CD8-positive, alpha-beta memory T cell (primary cell): ENCODE measurements around the gene TDRD3. TPM values are rescaled to one million over a fixed set of nuclear protein-coding genes. Genes with fewer than 3 reads are reported as not detected.

Experiments
- CTCF ChIA-PET: fragments of 350-600 bp; sonication (Branson Sonifier 250); formaldehyde crosslinking; loops from one replicate; lab custom pipeline; 2021; ENCODE audit warnings: antibody characterized with exemption; lab: Charles Lee
- POLR2A ChIA-PET: fragments of 350-600 bp; sonication (Branson Sonifier 250); formaldehyde crosslinking; loops from one replicate; lab custom pipeline; 2021; ENCODE audit warnings: antibody characterized with exemption; lab: Charles Lee
- DNase-seq, 5 donors: peaks; one replicate each; pipeline versions ENCODE4 v3.0.0 to v3.0.0-alpha.2; 2020 to 2022; ENCODE audit warnings: mixed read lengths in 1 of 5
- H3K27ac ChIP-seq: one replicate; pipeline ENCODE4 v1.7.0; 2013; ENCODE audit warnings: low read depth, mild to moderate bottlenecking, low read length, moderate library complexity
- H3K27me3 ChIP-seq: 2 replicates; pipeline ENCODE4 v1.7.0; 2013; ENCODE audit warnings: low read length, mild to moderate bottlenecking; ENCODE audit not compliant: insufficient read depth, poor library complexity, severe bottlenecking
- H3K36me3 ChIP-seq: 2 replicates; pipeline ENCODE4 v1.7.0; 2013; ENCODE audit warnings: mild to moderate bottlenecking, low read length, moderate library complexity; ENCODE audit not compliant: insufficient read depth
- H3K4me1 ChIP-seq: 2 replicates; pipeline ENCODE4 v1.7.0; 2013; ENCODE audit warnings: mild to moderate bottlenecking, low read length, moderate library complexity; ENCODE audit not compliant: insufficient read depth
- H3K4me3 ChIP-seq: 2 replicates; pipeline ENCODE4 v1.7.0; 2013; ENCODE audit warnings: mild to moderate bottlenecking, low read length
- H3K9me3 ChIP-seq: 2 replicates; pipeline ENCODE4 v1.7.0; 2013; ENCODE audit warnings: mild to moderate bottlenecking, low read length
- H3K27ac Mint-ChIP-seq, 8 donors: one replicate each; pipeline ENCODE4 v1.8.0; 2020 to 2021; ENCODE audit warnings: mixed read lengths in 8 of 8, mild to moderate bottlenecking in 6 of 8, inconsistent platforms in 3 of 8, moderate library complexity in 3 of 8
- H3K27me3 Mint-ChIP-seq, 2 donors: one replicate each; pipeline ENCODE4 v1.8.0; 2020 to 2021; ENCODE audit warnings: mixed read lengths in 2 of 2, mild to moderate bottlenecking in 1 of 2, moderate library complexity in 1 of 2
- H3K36me3 Mint-ChIP-seq, 3 donors: one replicate each; pipeline ENCODE4 v1.8.0; 2020 to 2021; ENCODE audit warnings: mixed read lengths in 3 of 3, inconsistent platforms in 1 of 3, mild to moderate bottlenecking in 1 of 3
- H3K4me1 Mint-ChIP-seq, 3 donors: one replicate each; pipeline ENCODE4 v1.8.0; 2020 to 2021; ENCODE audit warnings: mixed read lengths in 3 of 3, inconsistent platforms in 1 of 3, mild to moderate bottlenecking in 1 of 3
- H3K4me3 Mint-ChIP-seq, 7 donors: one replicate each; pipeline ENCODE4 v1.8.0; 2020 to 2021; ENCODE audit warnings: mixed read lengths in 7 of 7, mild to moderate bottlenecking in 6 of 7, moderate library complexity in 4 of 7, inconsistent platforms in 2 of 7
- H3K9me3 Mint-ChIP-seq, 5 donors: one replicate each; pipeline ENCODE4 v1.8.0; 2020 to 2022; ENCODE audit warnings: mixed read lengths in 5 of 5, mild to moderate bottlenecking in 3 of 5, moderate library complexity in 2 of 5, inconsistent platforms in 1 of 5
- polyA plus RNA-seq: library from polyadenylated mRNA; unstranded; fragments of 300-500 nt; fragmentation: Illumina TruSeq; gene quantifications from one replicate; pipeline ENCODE4 v1.2.3, GENCODE V29; 2021
- total RNA-seq, 2 experiments: library from RNA; stranded (reverse); gene quantifications; one replicate each; pipeline ENCODE4 v1.2.3, GENCODE V29; 2021

TDRD3 gene
- total RNA-seq (10 to 100 TPM; 21.2 to 22.7 TPM), polyA plus RNA-seq (8.7 TPM)

- H3K4me3 Mint-ChIP-seq = peak within 1 kb of the TSS; percentile 94 to 99 (median 97)
- peaks cover 30 to 47% (median 44%) of the 10 kb centered on the region in 3 donors for H3K4me1 Mint-ChIP-seq
- DNase-seq = peak; percentile 63 to 88 (median 83)
- Histone ChIP-seq H3K4me3 (peak within 1 kb of the TSS; percentile 99), H3K27me3 (no peaks in the 10 kb centered on the region), H3K4me1 (peaks cover 23% of the 10 kb centered on the region), H3K9me3 (no peaks in the 10 kb centered on the region), H3K27ac (peak within 1 kb of the TSS; percentile 86), H3K36me3 (no peaks in the 10 kb centered on the region)
- H3K27me3 Mint-ChIP-seq = no peaks in the 10 kb centered on the region
- H3K27ac Mint-ChIP-seq = peak within 1 kb of the TSS; percentile 96 to 99 (median 97)
- H3K36me3 Mint-ChIP-seq = peaks cover 0 to 15% (median 0%) of the 10 kb centered on the region in 3 donors
- no peaks in the 10 kb centered on the region for H3K9me3 Mint-ChIP-seq
- POLR2A ChIA-PET = interaction anchor here (1.4 kb wide), 1 partner anchor 1005 kb away, joined by 4 read pairs; no protein-coding TSS in a partner anchor
- CTCF ChIA-PET = interaction anchor here (1.0 to 2.3 kb wide), 4 partner anchors 25 to 34 kb away, joined by 3 to 11 read pairs (median 6); no protein-coding TSS in a partner anchor
Measured at GRCh38 chr13:60396783-60397703, at the start of gene TDRD3. TDRD3 (plus strand) TSS chr13:60397220; CDS start chr13:60397365, 145 bp downstream.

- H3K36me3 Mint-ChIP-seq = no peaks in the 10 kb centered on the region
- POLR2A ChIA-PET = no interaction called here
- H3K4me1 ChIP-seq = no peaks in the 10 kb centered on the region
- H3K27me3 ChIP-seq = peaks cover 2% of the 10 kb centered on the region
- H3K4me3 ChIP-seq = no peak overlapping the region
- peaks cover 12 to 54% of the 10 kb centered on the region in 2 donors for H3K27me3 Mint-ChIP-seq
- no peak overlapping the region for H3K27ac ChIP-seq
- no peaks in the 10 kb centered on the region for H3K36me3 ChIP-seq
- no peaks in the 10 kb centered on the region for H3K4me1 Mint-ChIP-seq
- H3K9me3 ChIP-seq = no peaks in the 10 kb centered on the region
- no peak overlapping the region for H3K4me3 Mint-ChIP-seq
- CTCF ChIA-PET = no interaction called here
- peaks cover 0 to 3% (median 0%) of the 10 kb centered on the region in 5 donors for H3K9me3 Mint-ChIP-seq
- no peak overlapping the region for H3K27ac Mint-ChIP-seq
- no peak for DNase-seq
Measured at GRCh38 chr13:60347690-60348089, 49.3 kb upstream of the TDRD3 start.

- no peak for DNase-seq
- no peaks in the 10 kb centered on the region for H3K36me3 ChIP-seq
- Mint-ChIP-seq H3K4me1 (no peaks in the 10 kb centered on the region), H3K9me3 (peaks cover 0 to 4% (median 2%) of the 10 kb centered on the region in 5 donors), H3K27me3 (peaks cover 10 to 54% of the 10 kb centered on the region in 2 donors), H3K36me3 (no peaks in the 10 kb centered on the region), H3K4me3 (no peak overlapping the region), H3K27ac (no peak overlapping the region)
- H3K4me1 ChIP-seq = no peaks in the 10 kb centered on the region
- H3K9me3 ChIP-seq = no peaks in the 10 kb centered on the region
- ChIA-PET POLR2A (no interaction called here), CTCF (no interaction called here)
- peaks cover 2% of the 10 kb centered on the region for H3K27me3 ChIP-seq
- H3K27ac ChIP-seq = no peak overlapping the region
- H3K4me3 ChIP-seq = no peak overlapping the region
Measured at GRCh38 chr13:60348097-60348496, 48.9 kb upstream of the TDRD3 start.

DNA sequence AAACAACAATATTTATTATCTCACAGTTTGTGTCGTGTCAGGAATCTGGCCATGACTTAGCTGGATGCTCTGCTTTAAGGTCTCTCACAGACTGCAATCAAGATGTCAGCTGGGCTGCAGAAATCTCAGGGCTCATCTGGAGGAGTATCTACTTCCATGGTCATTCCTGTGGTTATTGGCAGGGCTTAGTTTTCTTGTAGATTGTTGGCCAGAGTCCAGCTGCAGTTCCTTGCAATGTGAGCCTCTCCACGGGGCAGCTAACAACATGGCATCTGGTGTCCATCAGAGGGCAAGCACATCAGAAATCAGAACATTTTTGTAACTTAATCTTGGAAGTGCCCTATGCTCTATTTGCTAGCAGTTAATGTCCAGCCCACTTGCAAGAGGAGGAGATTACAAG lies 45.7 kb upstream of the TDRD3 start:
- Histone ChIP-seq H3K9me3 (no peaks in the 10 kb centered on the region), H3K4me1 (no peaks in the 10 kb centered on the region), H3K36me3 (no peaks in the 10 kb centered on the region), H3K4me3 (no peak overlapping the region), H3K27ac (no peak overlapping the region), H3K27me3 (no peaks in the 10 kb centered on the region)
- no peaks in the 10 kb centered on the region for H3K4me1 Mint-ChIP-seq
- no peak overlapping the region for H3K27ac Mint-ChIP-seq
- H3K36me3 Mint-ChIP-seq = no peaks in the 10 kb centered on the region
- peaks cover 17 to 43% of the 10 kb centered on the region in 2 donors for H3K27me3 Mint-ChIP-seq
- no peak overlapping the region for H3K4me3 Mint-ChIP-seq
- no peak for DNase-seq
- CTCF ChIA-PET = no interaction called here
- peaks cover 0 to 4% (median 2%) of the 10 kb centered on the region in 5 donors for H3K9me3 Mint-ChIP-seq
- POLR2A ChIA-PET = no interaction called here

- H3K27ac Mint-ChIP-seq = no peak overlapping the region
- CTCF ChIA-PET = no interaction called here
- H3K27me3 Mint-ChIP-seq = peaks cover 17 to 40% of the 10 kb centered on the region in 2 donors
- H3K9me3 Mint-ChIP-seq = peaks cover 0 to 4% (median 2%) of the 10 kb centered on the region in 5 donors
- H3K27ac ChIP-seq = no peak overlapping the region
- no peaks in the 10 kb centered on the region for H3K4me1 Mint-ChIP-seq
- H3K27me3 ChIP-seq = no peaks in the 10 kb centered on the region
- H3K36me3 Mint-ChIP-seq = no peaks in the 10 kb centered on the region
- POLR2A ChIA-PET = no interaction called here
- DNase-seq = no peak
- H3K4me3 ChIP-seq = no peak overlapping the region
- H3K4me1 ChIP-seq = no peaks in the 10 kb centered on the region
- H3K4me3 Mint-ChIP-seq = no peak overlapping the region
- H3K9me3 ChIP-seq = no peaks in the 10 kb centered on the region
- H3K36me3 ChIP-seq = no peaks in the 10 kb centered on the region
Measured at GRCh38 chr13:60351855-60352615, 45.0 kb upstream of the TDRD3 start.

GRCh38 chr13:60352644-60353043 lies 44.4 kb upstream of the TDRD3 start:
- POLR2A ChIA-PET = no interaction called here
- Histone ChIP-seq H3K4me3 (no peak overlapping the region), H3K27ac (no peak overlapping the region), H3K9me3 (no peaks in the 10 kb centered on the region), H3K4me1 (no peaks in the 10 kb centered on the region), H3K27me3 (no peaks in the 10 kb centered on the region), H3K36me3 (no peaks in the 10 kb centered on the region)
- H3K27ac Mint-ChIP-seq = no peak overlapping the region
- no peaks in the 10 kb centered on the region for H3K4me1 Mint-ChIP-seq
- DNase-seq = no peak
- H3K36me3 Mint-ChIP-seq = no peaks in the 10 kb centered on the region
- CTCF ChIA-PET = no interaction called here
- H3K27me3 Mint-ChIP-seq = peaks cover 17 to 35% of the 10 kb centered on the region in 2 donors
- peaks cover 0 to 4% (median 2%) of the 10 kb centered on the region in 5 donors for H3K9me3 Mint-ChIP-seq
- H3K4me3 Mint-ChIP-seq = no peak overlapping the region

DNA sequence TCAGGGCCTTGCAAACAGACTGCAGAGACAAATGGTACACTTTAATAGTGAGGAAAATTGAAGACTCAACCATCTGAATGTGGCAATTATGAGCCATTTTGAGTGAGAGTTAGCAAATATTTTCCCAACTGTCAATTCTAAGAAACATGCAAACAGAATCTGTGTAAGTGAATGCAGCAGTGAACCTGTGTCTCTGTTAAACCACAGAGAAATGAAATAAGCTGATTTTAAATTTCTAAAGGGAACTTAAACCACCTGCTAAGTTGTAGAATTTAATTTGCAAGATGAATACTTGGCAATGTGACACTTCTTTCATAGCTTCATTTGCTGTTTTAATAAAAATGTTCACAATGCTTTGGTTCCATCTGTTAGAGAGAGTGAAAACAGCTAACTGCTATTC lies 42.0 kb upstream of the TDRD3 start:
- CTCF ChIA-PET = no interaction called here
- no peaks in the 10 kb centered on the region for H3K4me1 ChIP-seq
- H3K36me3 Mint-ChIP-seq = no peaks in the 10 kb centered on the region
- no peak overlapping the region for H3K4me3 Mint-ChIP-seq
- H3K27ac ChIP-seq = no peak overlapping the region
- H3K9me3 ChIP-seq = no peaks in the 10 kb centered on the region
- peaks cover 0 to 4% (median 2%) of the 10 kb centered on the region in 5 donors for H3K9me3 Mint-ChIP-seq
- DNase-seq = no peak
- no peak overlapping the region for H3K4me3 ChIP-seq
- POLR2A ChIA-PET = no interaction called here
- peaks cover 11 to 18% of the 10 kb centered on the region in 2 donors for H3K27me3 Mint-ChIP-seq
- no peaks in the 10 kb centered on the region for H3K4me1 Mint-ChIP-seq
- no peak overlapping the region for H3K27ac Mint-ChIP-seq
- H3K27me3 ChIP-seq = no peaks in the 10 kb centered on the region
- no peaks in the 10 kb centered on the region for H3K36me3 ChIP-seq

DNA sequence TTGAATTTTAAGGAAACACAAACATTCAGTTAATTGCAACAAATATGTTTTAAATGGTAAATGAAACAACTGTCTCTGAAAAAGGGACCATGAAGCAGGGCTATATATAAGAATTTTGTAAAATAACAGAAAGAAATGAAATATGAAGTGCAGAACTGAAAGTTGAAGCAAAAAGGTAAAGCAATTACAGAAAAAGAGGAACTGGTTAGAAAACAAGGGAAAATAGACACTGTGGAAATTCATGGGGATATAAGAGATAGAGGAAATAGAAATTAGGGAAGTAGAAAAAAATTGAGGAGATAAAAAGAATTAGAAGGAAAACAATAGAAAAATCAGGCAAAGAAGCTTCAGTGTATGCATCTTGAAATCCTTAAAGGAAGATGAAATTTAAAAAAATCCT lies 40.0 kb upstream of the TDRD3 start:
- Mint-ChIP-seq H3K27me3 (peaks cover 8 to 14% of the 10 kb centered on the region in 2 donors), H3K9me3 (peaks cover 0 to 4% (median 2%) of the 10 kb centered on the region in 5 donors), H3K4me1 (no peaks in the 10 kb centered on the region), H3K4me3 (no peak overlapping the region), H3K27ac (no peak overlapping the region), H3K36me3 (no peaks in the 10 kb centered on the region)
- Histone ChIP-seq H3K4me1 (no peaks in the 10 kb centered on the region), H3K36me3 (no peaks in the 10 kb centered on the region), H3K9me3 (no peaks in the 10 kb centered on the region), H3K27ac (no peak overlapping the region), H3K4me3 (no peak overlapping the region), H3K27me3 (no peaks in the 10 kb centered on the region)
- CTCF ChIA-PET = no interaction called here
- POLR2A ChIA-PET = no interaction called here
- DNase-seq = no peak
